Body of pancreas (tissue), 4 donors: ENCODE results near the gene PPHLN1.

Experiments used
- CTCF ChIP-seq, 7 experiments: fragments of 450-650 bp in 4 of 7; fragments of 200-600 bp in 3 of 7; sonication (generic) in 3 of 7; IDR thresholded peaks; one replicate each; pipeline ENCODE4 v1.5.1; 2016 to 2019; ENCODE audit warnings: antibody characterized with exemption in 7 of 7
- POLR2A ChIP-seq, 3 donors: fragments of 450-650 bp; IDR thresholded peaks; one replicate each; pipeline ENCODE4 v1.6.1; 2016; ENCODE audit warnings: antibody characterized with exemption in 3 of 3, mild to moderate bottlenecking in 2 of 3

- TF ChIP-seq POLR2A (IDR thresholded peaks at IDR 0.05), result no peak
- no peak for TF ChIP-seq CTCF (IDR thresholded peaks at IDR 0.05)
Measured at GRCh38 chr12:42458575-42458974, 132.6 kb downstream of the PPHLN1 start.
